Keratinocyte (primary cell): Measurements from ENCODE around the gene MTA1.

Experiments
- EZH2 ChIP-seq: IDR thresholded peaks from one replicate; pipeline ENCODE4 v1.6.1; 2012; ENCODE audit warnings: inconsistent platforms, mild to moderate bottlenecking, low read length, moderate library complexity
- TF ChIP-seq, protein P1 (sequence below), 3 experiments: IDR thresholded peaks in 1 of 3; conservative IDR thresholded peaks in 1 of 3; optimal IDR thresholded peaks in 1 of 3; 2 replicates in 2 of 3; 3 replicates in 1 of 3; pipeline versions ENCODE3 to v1.5.1; 2011; ENCODE audit warnings: low read length in 3 of 3, mild to moderate bottlenecking in 3 of 3, moderate library complexity in 2 of 3, control low read depth in 1 of 3, inconsistent platforms in 1 of 3; ENCODE audit not compliant: insufficient read depth in 2 of 3; ENCODE audit errors: extremely low read depth in 1 of 3

DNA sequence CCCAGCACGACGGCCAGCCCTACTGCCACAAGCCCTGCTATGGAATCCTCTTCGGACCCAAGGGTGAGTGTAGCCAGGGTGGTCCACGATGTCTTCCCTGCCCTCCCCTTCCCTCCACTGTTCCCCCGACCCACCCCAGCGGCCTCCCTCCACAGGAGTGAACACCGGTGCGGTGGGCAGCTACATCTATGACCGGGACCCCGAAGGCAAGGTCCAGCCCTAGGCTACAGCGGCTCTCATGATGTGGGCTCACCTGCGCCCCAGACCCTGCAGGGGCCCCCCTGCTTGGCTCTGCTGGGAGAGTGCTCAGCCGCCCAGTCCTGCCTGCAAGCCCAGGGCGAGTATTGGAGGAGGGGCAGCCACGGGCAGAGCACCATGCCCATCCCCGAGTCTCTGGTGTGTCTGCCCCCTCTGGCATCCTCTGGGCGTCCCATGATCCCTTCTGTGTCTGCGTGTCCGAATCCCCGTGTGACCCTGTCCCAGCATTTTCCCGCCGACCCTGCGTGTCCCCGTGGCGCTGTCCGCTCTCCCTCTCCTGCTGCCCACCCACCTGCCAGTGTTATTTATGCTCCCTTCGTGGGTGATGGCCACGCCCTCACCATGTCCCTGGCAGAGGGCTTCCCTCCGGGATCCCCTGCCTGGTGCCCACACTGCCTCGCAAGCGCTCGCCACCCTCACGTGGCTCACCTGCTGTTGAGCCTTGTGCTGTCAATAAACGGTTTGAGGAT is 60.0 kb downstream of the MTA1 start:
- TF ChIP-seq, protein P1, sequence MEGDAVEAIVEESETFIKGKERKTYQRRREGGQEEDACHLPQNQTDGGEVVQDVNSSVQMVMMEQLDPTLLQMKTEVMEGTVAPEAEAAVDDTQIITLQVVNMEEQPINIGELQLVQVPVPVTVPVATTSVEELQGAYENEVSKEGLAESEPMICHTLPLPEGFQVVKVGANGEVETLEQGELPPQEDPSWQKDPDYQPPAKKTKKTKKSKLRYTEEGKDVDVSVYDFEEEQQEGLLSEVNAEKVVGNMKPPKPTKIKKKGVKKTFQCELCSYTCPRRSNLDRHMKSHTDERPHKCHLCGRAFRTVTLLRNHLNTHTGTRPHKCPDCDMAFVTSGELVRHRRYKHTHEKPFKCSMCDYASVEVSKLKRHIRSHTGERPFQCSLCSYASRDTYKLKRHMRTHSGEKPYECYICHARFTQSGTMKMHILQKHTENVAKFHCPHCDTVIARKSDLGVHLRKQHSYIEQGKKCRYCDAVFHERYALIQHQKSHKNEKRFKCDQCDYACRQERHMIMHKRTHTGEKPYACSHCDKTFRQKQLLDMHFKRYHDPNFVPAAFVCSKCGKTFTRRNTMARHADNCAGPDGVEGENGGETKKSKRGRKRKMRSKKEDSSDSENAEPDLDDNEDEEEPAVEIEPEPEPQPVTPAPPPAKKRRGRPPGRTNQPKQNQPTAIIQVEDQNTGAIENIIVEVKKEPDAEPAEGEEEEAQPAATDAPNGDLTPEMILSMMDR (optimal IDR thresholded peaks at IDR 0.05 in 1 of 3, IDR thresholded peaks at IDR 0.05 in 1 of 3, conservative IDR thresholded peaks at IDR 0.05 in 1 of 3; ENCODE audit: extremely low read depth in 1 of 3, insufficient read depth in 2 of 3, low read length in 3 of 3) = no peak
- no peak for TF ChIP-seq EZH2
